ENCODE measurements around the gene CRY2. TPM values are rescaled to one million over a fixed set of nuclear protein-coding genes. Genes with fewer than 3 reads are reported as not detected.
A peak's percentile ranks its signal among the peaks of the same experiment; 100 is the strongest.
"Not testable (repeated sequence)": the region's sequence is repeated elsewhere in the genome, so short reads cannot be mapped to it uniquely, and the experiment has no call there.

Gene CRY2
- total RNA-seq, 1 donor, result 14.7 TPM

DNA sequence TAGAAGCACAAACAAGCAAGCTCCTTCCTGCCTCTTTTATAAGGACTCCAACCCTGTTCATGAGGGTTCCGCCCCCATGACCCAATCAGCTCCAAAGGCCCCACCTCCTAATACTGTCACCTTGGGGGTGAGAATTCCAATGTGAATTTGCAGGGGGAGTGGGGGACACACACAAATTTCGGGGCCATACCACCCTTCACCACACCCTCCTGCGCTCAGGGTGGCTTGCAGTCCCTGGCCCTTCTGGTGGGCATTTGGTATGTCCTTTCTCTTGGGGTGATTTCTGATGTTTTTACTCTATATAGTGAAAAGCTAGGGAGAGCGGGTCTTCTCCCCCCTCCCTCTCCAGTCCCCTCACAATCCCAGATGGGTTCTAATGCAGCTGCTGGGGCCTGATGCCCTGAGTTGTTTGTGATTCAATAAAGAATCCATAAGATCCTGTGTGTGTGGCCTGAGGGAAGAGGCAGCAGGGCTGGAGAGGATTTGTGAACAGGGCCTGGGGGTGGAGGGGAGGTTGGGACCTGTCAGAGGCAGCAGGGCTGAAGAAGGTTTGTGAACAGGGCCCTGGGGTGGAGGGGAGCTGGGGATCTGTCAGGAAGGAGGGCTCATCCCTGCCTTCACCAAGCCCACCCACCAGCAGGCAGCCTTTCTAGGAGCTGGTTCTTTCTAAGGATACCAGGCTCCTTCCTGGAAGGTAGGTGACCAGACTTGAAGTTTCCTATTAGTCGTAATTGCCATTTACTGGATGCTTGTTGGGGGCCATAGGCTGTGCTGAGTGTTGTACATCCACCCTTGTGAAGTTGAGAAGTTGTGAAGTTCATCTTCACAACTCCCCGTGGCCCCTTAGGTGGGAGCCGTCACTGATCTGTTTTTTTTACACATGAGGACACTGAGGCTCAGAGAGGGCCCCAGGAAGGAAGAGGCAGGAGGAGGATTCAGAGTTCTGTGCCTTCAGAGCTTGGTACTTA, 34.4 kb upstream of the CRY2 start:
- DNase-seq (ENCODE audit: low read depth), result no peak
- H3K4me3 ChIP-seq (ENCODE audit: low read depth, low read length), result no peak overlapping the region
- TF ChIP-seq, protein P1, sequence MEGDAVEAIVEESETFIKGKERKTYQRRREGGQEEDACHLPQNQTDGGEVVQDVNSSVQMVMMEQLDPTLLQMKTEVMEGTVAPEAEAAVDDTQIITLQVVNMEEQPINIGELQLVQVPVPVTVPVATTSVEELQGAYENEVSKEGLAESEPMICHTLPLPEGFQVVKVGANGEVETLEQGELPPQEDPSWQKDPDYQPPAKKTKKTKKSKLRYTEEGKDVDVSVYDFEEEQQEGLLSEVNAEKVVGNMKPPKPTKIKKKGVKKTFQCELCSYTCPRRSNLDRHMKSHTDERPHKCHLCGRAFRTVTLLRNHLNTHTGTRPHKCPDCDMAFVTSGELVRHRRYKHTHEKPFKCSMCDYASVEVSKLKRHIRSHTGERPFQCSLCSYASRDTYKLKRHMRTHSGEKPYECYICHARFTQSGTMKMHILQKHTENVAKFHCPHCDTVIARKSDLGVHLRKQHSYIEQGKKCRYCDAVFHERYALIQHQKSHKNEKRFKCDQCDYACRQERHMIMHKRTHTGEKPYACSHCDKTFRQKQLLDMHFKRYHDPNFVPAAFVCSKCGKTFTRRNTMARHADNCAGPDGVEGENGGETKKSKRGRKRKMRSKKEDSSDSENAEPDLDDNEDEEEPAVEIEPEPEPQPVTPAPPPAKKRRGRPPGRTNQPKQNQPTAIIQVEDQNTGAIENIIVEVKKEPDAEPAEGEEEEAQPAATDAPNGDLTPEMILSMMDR (IDR thresholded peaks at IDR 0.05; ENCODE audit: insufficient read depth, low read depth, low read length), result no peak

DNA sequence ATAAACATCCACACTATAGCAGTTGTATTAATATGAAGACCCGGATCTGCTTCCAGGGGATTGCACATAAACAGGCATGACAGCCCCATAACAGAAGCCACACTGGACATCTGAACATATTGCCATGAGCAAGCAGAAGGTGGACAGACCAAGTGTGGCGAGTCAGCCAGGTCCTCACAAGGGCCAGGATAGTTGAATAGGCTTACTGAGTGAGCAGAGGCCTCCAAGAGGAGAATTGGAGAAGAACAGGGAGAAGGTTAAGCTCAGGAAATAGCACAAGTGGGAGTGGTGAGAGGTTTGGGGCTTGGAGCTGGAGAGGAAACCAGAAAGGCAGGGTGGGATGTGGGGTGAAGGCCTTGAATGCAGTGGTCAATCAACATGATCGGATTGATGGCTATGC, 31.5 kb upstream of the CRY2 start:
- no peak overlapping the region for H3K4me3 ChIP-seq (ENCODE audit: low read depth, low read length)
- TF ChIP-seq, protein P1 (IDR thresholded peaks at IDR 0.05; ENCODE audit: insufficient read depth, low read depth, low read length), result peak; percentile 12
- DNase-seq (ENCODE audit: low read depth), result no peak

- no peak overlapping the region for H3K4me3 ChIP-seq (ENCODE audit: low read depth, low read length)
- TF ChIP-seq, protein P1 (IDR thresholded peaks at IDR 0.05; ENCODE audit: insufficient read depth, low read depth, low read length), result no peak
Measured at GRCh38 chr11:45816614-45817013, 30.7 kb upstream of the CRY2 start.

GRCh38 chr11:45817191-45817590, 30.1 kb upstream of the CRY2 start:
- no peak overlapping the region for H3K4me3 ChIP-seq (ENCODE audit: low read depth, low read length)
- DNase-seq (ENCODE audit: low read depth), result no peak
- TF ChIP-seq, protein P1 (IDR thresholded peaks at IDR 0.05; ENCODE audit: insufficient read depth, low read depth, low read length), result no peak

More at GRCh38 chr11:45816614-45817013, 30.7 kb upstream of the CRY2 start:
- no peak for DNase-seq (ENCODE audit: low read depth)

GRCh38 chr11:45818961-45819605, 28.2 kb upstream of the CRY2 start:
- H3K4me3 ChIP-seq (ENCODE audit: low read depth, low read length), result no peak overlapping the region
- no peak for DNase-seq (ENCODE audit: low read depth)
- TF ChIP-seq, protein P1 (IDR thresholded peaks at IDR 0.05; ENCODE audit: insufficient read depth, low read depth, low read length), result no peak

GRCh38 chr11:45820211-45820857, 26.9 kb upstream of the CRY2 start:
- TF ChIP-seq, protein P1 (IDR thresholded peaks at IDR 0.05; ENCODE audit: insufficient read depth, low read depth, low read length), result no peak
- peak; percentile 78 for DNase-seq (ENCODE audit: low read depth)
- H3K4me3 ChIP-seq (ENCODE audit: low read depth, low read length), result no peak overlapping the region

GRCh38 chr11:45826492-45826891, 20.8 kb upstream of the CRY2 start:
- not testable (repeated sequence) for H3K4me3 ChIP-seq (ENCODE audit: low read depth, low read length)
- DNase-seq (ENCODE audit: low read depth), result peak; percentile 27
